ENCODE data around the gene GOLIM4.
"Not testable (repeated sequence)": the region's sequence is repeated elsewhere in the genome, so short reads cannot be mapped to it uniquely, and the experiment has no call there.

The GOLIM4 gene

GRCh38 chr3:168073842-168074605 is 21.7 kb downstream of the GOLIM4 start:
- no peak for DNase-seq

- DNase-seq = no peak
These were observed 23.4 kb downstream of the GOLIM4 start for GRCh38 chr3:168072323-168072650.

GRCh38 chr3:168071591-168072322 is 24.0 kb downstream of the GOLIM4 start:
- no peak for DNase-seq

GRCh38 chr3:168070919-168071318 is 24.8 kb downstream of the GOLIM4 start:
- DNase-seq = no peak

- no peak for DNase-seq
These were observed 27.4 kb downstream of the GOLIM4 start for GRCh38 chr3:168068346-168068745.

- no peak for DNase-seq
These were observed 28.8 kb downstream of the GOLIM4 start for GRCh38 chr3:168066882-168067281.

GRCh38 chr3:168065569-168065968 is 30.2 kb downstream of the GOLIM4 start:
- no peak for DNase-seq

- no peak for DNase-seq
These were observed 32.6 kb downstream of the GOLIM4 start for GRCh38 chr3:168063122-168063521.

GRCh38 chr3:168062679-168063078 is 33.0 kb downstream of the GOLIM4 start:
- no peak for DNase-seq

GRCh38 chr3:168061332-168061996 is 34.3 kb downstream of the GOLIM4 start:
- no peak for DNase-seq

- no peak for DNase-seq
These were observed 35.4 kb downstream of the GOLIM4 start for GRCh38 chr3:168060317-168060716.

- no peak for DNase-seq
These were observed 37.2 kb downstream of the GOLIM4 start for GRCh38 chr3:168058481-168058880.

- DNase-seq = not testable (repeated sequence)
These were observed 39.1 kb downstream of the GOLIM4 start for GRCh38 chr3:168056398-168057230.

GRCh38 chr3:168054447-168054846 is 41.3 kb downstream of the GOLIM4 start:
- DNase-seq = no peak

GRCh38 chr3:168053115-168053514 is 42.6 kb downstream of the GOLIM4 start:
- no peak for DNase-seq

GRCh38 chr3:168052515-168052914 is 43.2 kb downstream of the GOLIM4 start:
- DNase-seq = no peak

GRCh38 chr3:168051531-168052471 is 43.9 kb downstream of the GOLIM4 start:
- no peak for DNase-seq

- no peak for DNase-seq
These were observed 44.7 kb downstream of the GOLIM4 start for GRCh38 chr3:168051070-168051469.

- no peak for DNase-seq
These were observed 46.3 kb downstream of the GOLIM4 start for GRCh38 chr3:168049367-168049974.

- DNase-seq = no peak
These were observed 47.1 kb downstream of the GOLIM4 start for GRCh38 chr3:168048414-168049330.
